GM18870 (cell line): ENCODE data around the gene JMJD4.

Experiments used
- ATAC-seq: cut with Tn5 transposase; IDR thresholded peaks from one replicate; pipeline ENCODE4 v1.9.1; 2021; ENCODE audit warnings: moderate library complexity; ENCODE audit not compliant: unreplicated experiment

JMJD4 gene

DNA sequence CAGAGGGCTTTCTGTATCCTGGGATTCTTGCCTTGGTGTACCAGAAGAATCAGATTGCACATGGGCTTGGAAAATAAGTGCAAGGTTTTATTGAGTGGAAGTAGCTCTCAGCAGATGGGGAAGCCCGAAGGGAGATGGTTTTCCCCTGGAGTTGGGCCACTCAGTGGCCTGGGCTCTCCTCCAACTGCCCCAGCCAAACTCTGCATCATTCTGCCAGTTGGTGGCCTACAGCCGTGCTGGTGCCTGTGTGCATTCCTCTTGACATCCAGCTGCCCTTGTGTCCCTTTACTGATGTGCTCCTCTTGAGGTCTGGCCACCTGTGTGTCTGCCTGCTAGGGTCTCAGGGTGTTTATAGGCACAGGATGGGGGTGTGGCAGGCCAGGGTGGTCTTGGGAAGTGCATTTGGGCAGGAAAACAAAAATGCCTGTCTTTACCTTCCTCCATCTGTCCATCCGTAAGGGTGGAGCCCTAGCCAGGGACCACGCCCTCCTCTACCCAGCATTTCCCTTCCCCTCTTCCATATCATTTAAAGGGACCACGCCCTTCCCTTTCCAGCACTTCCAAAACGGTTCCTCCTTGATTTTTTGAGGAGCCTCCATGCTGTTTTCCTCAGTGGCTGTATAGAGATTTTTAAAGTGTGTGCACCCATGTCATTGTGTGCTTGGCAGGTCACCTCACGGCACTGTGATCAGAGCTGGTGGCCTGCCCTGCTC lies 19.1 kb upstream of the JMJD4 start:
- ATAC-seq, result no peak

DNA sequence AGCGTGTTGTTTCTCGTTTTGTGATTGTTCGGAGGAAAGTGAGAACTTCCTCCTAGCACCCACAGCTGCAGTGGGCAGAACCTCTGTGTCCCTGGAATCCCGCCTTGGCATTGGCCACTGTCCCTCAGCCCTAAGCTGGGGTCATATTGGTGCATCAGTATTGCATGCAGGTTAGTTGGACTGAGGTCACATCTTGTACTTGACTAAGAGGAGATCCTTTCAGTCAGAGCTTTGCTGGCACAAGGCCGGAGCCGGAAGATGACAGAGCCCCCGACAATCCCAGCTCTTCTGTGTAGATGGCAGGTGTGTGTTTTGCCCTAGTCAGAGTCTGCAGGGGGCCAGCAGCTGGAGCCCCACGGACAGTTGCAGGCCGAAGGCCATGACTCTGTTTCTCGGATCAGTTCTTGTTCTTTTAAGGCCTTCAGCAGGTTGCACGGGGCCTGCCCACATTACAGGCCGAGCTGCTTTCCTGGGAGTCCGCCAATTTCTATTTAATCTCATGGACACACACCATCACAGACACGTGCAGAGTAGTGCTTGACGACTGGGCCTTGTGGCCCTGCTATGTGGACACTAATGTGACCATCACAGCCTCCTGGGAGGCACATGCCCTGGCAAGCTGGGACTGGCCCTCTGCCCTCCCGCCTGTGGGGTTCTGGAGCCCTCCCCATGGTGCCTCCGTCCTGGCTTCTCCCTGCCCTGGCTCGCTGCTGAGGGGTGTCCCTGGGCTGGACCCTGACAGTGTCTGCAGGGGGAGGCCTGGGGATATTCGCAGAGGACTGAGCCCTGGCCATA lies 15.0 kb upstream of the JMJD4 start:
- no peak for ATAC-seq

DNA sequence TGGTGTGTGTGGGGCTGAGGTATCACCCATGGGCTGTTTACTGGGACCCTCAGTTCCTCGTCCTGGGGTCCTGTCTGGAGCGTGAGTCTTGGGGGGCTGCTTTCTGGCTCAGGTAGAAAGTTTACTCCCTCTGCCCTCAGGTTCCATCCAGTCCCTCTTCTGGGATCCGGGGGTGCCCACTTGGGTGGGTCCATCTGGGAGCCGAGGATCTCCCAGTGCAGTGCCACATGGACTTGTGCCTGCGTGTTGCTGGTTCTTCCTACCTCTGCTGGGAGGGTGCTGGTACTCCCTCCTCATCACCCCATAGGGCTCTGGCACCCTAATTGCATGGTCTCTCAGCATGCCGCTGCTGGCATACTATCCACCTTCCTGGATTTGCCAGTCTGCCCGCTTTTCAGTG lies 14.1 kb upstream of the JMJD4 start:
- no peak for ATAC-seq

GRCh38 chr1:227748496-227749182 lies 13.5 kb upstream of the JMJD4 start:
- no peak for ATAC-seq

- ATAC-seq, result no peak
Observed at GRCh38 chr1:227747948-227748495, 12.9 kb upstream of the JMJD4 start.

GRCh38 chr1:227747382-227747781 lies 12.3 kb upstream of the JMJD4 start:
- no peak for ATAC-seq

- no peak for ATAC-seq
Observed at GRCh38 chr1:227746676-227747075, 11.6 kb upstream of the JMJD4 start.

- ATAC-seq, result no peak
Observed at GRCh38 chr1:227745568-227746265, 10.6 kb upstream of the JMJD4 start.

GRCh38 chr1:227744668-227745067 lies 9.6 kb upstream of the JMJD4 start:
- no peak for ATAC-seq

DNA sequence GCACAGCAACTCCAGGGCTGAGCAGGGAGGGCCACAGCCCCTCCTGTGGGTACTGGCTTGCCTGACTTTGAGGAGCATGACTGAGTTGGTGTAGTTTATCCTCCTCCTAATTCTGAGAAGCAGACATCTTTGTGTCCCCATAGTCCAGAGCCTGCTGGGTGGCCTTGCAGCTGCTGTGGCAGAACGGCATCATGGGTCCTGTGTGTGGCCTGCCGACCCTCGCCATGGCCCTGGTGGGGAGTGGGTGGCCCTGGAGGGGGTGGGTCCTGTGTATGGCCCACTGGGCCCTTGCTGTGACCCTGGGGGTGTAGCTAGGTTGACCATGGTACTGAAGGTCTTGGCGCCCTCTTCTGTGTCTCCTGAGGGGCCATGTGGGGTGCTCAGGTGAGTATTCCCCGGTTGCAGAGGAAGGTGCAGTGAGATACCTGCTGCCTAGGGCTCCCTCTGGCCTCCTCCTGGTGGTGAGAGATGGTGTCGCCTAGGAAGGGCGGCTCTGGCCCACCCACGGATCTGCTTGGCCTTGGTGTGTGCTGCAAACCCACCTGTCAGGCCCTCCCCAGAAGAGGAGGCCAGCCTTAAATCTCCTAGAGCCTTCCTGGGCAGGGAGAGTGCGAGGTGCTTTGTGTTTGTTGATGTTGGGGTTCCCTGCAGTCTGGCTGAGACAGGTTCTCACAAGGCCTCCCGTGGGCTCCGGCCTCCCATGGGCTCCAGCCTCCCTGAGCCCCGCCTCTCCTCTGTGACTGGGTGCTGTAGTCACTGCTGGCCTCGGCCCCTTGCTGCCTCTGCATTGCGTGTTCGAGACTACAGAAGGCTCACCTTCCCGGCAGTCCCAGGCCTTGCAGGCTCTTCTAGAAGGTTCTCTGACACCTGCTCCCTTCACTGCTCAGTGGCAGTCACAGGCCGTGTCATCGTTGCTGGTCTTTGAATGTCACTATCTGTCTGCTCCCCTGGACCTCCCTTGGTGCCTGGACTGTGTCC lies 7.9 kb upstream of the JMJD4 start:
- ATAC-seq, result no peak

GRCh38 chr1:227741166-227741870 lies 6.2 kb upstream of the JMJD4 start:
- ATAC-seq, result no peak

DNA sequence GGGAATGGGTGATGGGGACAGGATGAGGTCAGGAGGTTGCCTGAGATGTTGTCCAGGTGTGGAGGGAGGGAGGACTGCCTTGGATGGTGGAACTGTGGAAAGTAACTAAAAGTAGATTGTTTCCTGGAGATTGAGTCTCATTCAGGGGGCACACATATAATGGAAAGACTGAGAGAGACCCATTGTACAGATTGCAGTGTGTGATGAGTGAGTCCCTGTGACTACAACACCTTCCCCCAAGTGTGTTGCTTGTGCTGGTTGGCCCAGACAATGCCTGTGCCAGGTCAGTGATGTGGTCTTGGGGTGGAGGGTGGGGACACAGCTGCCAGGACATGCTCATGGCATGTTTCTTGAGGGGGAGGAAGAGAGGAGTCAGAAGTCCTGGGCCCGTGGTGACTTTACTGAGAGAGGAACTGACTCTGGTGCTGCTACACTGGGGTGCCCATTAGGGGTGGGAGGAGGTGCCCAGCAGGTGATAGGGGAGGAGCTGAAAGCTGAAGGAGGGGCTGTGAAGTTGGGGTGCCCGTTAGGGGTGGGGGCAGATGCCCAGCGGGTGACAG lies 5.4 kb upstream of the JMJD4 start:
- no peak for ATAC-seq

GRCh38 chr1:227739636-227740035 lies 4.5 kb upstream of the JMJD4 start:
- ATAC-seq, result no peak

- no peak for ATAC-seq
Observed at GRCh38 chr1:227738820-227739219, 3.7 kb upstream of the JMJD4 start.

DNA sequence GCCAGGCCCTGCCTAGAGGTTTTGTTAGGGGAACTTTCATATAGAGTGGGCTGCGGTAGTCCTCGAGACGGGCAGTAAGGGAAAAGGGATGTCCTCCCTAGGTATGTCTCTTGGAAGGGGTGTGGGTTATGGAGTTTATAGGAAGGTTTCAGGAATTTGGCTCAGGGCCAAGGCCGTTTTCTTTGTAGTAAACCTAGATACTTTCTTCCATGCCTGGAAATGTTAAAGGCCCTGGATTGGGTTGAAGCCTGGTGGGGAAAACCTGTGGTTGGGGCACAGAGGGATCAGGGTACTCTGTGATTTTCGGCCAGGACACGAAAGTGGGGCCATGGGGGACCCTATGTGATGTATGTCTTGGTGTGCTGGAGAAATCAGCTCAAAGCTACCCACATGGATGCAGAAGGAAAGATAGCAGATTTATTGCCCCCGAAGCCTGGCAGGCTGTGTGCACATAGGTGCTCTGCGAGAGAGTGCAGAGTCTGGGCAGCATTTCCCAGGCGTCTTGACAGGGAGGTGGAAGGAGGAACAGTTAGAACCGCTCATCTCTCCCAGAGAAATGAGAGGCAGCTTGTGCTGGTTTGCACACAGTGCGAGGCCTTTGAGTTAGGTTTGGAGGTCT lies 1.8 kb upstream of the JMJD4 start:
- ATAC-seq, result no peak

- no peak for ATAC-seq
Observed at GRCh38 chr1:227735539-227736285, 610 bp upstream of the JMJD4 start.

- no peak for ATAC-seq
Observed at GRCh38 chr1:227734546-227734855, 601 bp downstream of the JMJD4 start.
